HCT116 (cell line): ENCODE results near the gene PSEN2. TPM values are rescaled to one million over a fixed set of nuclear protein-coding genes. Genes with fewer than 3 reads are reported as not detected.
A peak's percentile ranks its signal among the peaks of the same experiment; 100 is the strongest.

Source experiments
- ATAC-seq: fragments of 200-7000 bp; cut with Tn5 transposase; 2 replicates; pipeline ENCODE4 v1.9.1; 2020; ENCODE audit warnings: mild to moderate bottlenecking, moderate library complexity
- BruUV-seq: library from RNA; stranded (reverse); fragments of 400-500 nt; replicated peaks from 2 replicates; lab custom pipeline; 2021; lab: Mats Ljungman, UMichigan
- CTCF ChIA-PET: fragments of 300-600 bp; sonication (Branson Sonifier 250); formaldehyde crosslinking; loops from one replicate; lab custom pipeline; 2021; ENCODE audit warnings: antibody characterized with exemption; lab: Charles Lee
- POLR2A ChIA-PET: fragments of 300-600, 350-600 bp; sonication (Branson Sonifier 250); formaldehyde crosslinking; loops from one replicate; lab custom pipeline; 2021; ENCODE audit warnings: antibody characterized with exemption; lab: Charles Lee
- RAD21 ChIA-PET, 2 experiments: fragments of 300-600 bp; sonication (Branson Sonifier 250); formaldehyde crosslinking; loops; one replicate each; lab custom pipeline; 2023; ENCODE audit warnings: low total read pairs in 2 of 2; ENCODE audit not compliant: uncharacterized antibody in 2 of 2, unreplicated experiment in 2 of 2, low non-redundant PET in 1 of 2; lab: Charles Lee
- DNase-seq: peaks from one replicate; pipeline ENCODE4 v3.0.0-alpha.2; 2010; ENCODE audit warnings: low read depth, low spot score
- H2AFZ ChIP-seq: fragments of 200-600 bp; shearing (Covaris generic), sonication (generic); 2 replicates; pipeline ENCODE4 v1.6.1; 2017; ENCODE audit warnings: low read depth, mixed run types, mixed read lengths, antibody characterized with exemption, low read length; ENCODE audit not compliant: poor library complexity, severe bottlenecking
- H3K27ac ChIP-seq: 2 replicates; pipeline ENCODE4 v1.5.1; 2012; ENCODE audit warnings: low read depth, low read length
- H3K27me3 ChIP-seq: fragments of 200-600 bp; sonication (generic); 2 replicates; pipeline ENCODE4 v1.6.1; 2016; ENCODE audit warnings: mixed run types, low read length, mixed read lengths; ENCODE audit not compliant: insufficient read depth
- H3K36me3 ChIP-seq, 2 experiments: fragments of 200-500 bp in 1 of 2; fragments of 200-600 bp in 1 of 2; sonication (Bioruptor generic) in 1 of 2; sonication (generic) in 1 of 2; 2 replicates each; pipeline versions ENCODE4 v1.5.1 to v1.6.1; 2014 to 2016; ENCODE audit warnings: low read length in 2 of 2, inconsistent platforms in 1 of 2, mixed read lengths in 1 of 2, mixed run types in 1 of 2; ENCODE audit not compliant: insufficient read depth in 2 of 2, control insufficient read depth in 1 of 2
- H3K4me1 ChIP-seq, 2 experiments: fragments of 200-600 bp in 1 of 2; sonication (generic) in 1 of 2; 2 replicates each; pipeline versions ENCODE4 v1.5.1 to v1.6.1; 2012 to 2017; ENCODE audit warnings: low read length in 2 of 2, inconsistent platforms in 1 of 2, mild to moderate bottlenecking in 1 of 2, mixed read lengths in 1 of 2, mixed run types in 1 of 2, moderate library complexity in 1 of 2; ENCODE audit not compliant: insufficient read depth in 2 of 2, control insufficient read depth in 1 of 2
- H3K4me2 ChIP-seq: fragments of 200-600 bp; sonication (generic); 2 replicates; pipeline ENCODE4 v1.6.1; 2017; ENCODE audit warnings: mixed run types, low read length, mixed read lengths
- H3K4me3 ChIP-seq, 2 experiments: fragments of 200-600 bp in 1 of 2; sonication (generic) in 1 of 2; replicated peaks in 1 of 2; 2 replicates each; pipeline ENCODE4 v1.5.1; 2011 to 2016; ENCODE audit warnings: low read length in 2 of 2, control low read depth in 1 of 2, low read depth in 1 of 2, mild to moderate bottlenecking in 1 of 2, mixed read lengths in 1 of 2, mixed run types in 1 of 2
- H3K79me2 ChIP-seq: fragments of 200-600 bp; sonication (generic); 2 replicates; pipeline ENCODE4 v1.6.1; 2017; ENCODE audit warnings: mild to moderate bottlenecking, mixed run types, low read length, moderate library complexity, mixed read lengths; ENCODE audit not compliant: insufficient read depth
- H3K9ac ChIP-seq: fragments of 200-600 bp; sonication (generic); 2 replicates; pipeline ENCODE4 v1.6.1; 2016; ENCODE audit warnings: low read length, mixed read lengths
- H3K9me2 ChIP-seq: fragments of 200-600 bp; sonication (generic), shearing (Covaris generic); 2 replicates; pipeline ENCODE4 v1.6.1; 2017; ENCODE audit warnings: mixed run types, mild to moderate bottlenecking, moderate library complexity; ENCODE audit not compliant: insufficient read depth
- H3K9me3 ChIP-seq, 2 experiments: fragments of 200-500 bp in 1 of 2; fragments of 200-600 bp in 1 of 2; sonication (Bioruptor generic) in 1 of 2; sonication (generic) in 1 of 2; 2 replicates each; pipeline ENCODE4 v1.6.1; 2014 to 2017; ENCODE audit warnings: low read length in 2 of 2, mixed read lengths in 2 of 2, inconsistent platforms in 1 of 2, low read depth in 1 of 2, mild to moderate bottlenecking in 1 of 2, mixed run types in 1 of 2, moderate library complexity in 1 of 2; ENCODE audit not compliant: control insufficient read depth in 1 of 2, insufficient read depth in 1 of 2
- H4K20me1 ChIP-seq: fragments of 200-600 bp; sonication (generic), shearing (Covaris generic); 2 replicates; pipeline ENCODE4 v1.6.1; 2017; ENCODE audit warnings: mixed run types, mild to moderate bottlenecking, moderate library complexity; ENCODE audit not compliant: insufficient read depth
- ATF3 ChIP-seq: IDR thresholded peaks from 2 replicates; pipeline ENCODE4 v1.6.1; 2012
- CBX3 ChIP-seq: IDR thresholded peaks from 2 replicates; pipeline ENCODE4 v1.6.1; 2012; ENCODE audit warnings: low read depth
- CEBPB ChIP-seq: IDR thresholded peaks from 2 replicates; pipeline ENCODE4 v1.6.1; 2012; ENCODE audit warnings: low read depth
- CTCF ChIP-seq, 3 experiments: fragments of 200-600 bp in 1 of 3; sonication (generic) in 1 of 3; IDR thresholded peaks in 2 of 3; conservative IDR thresholded peaks in 1 of 3; 2 replicates each; pipeline ENCODE4 v1.5.1; 2012 to 2017; ENCODE audit warnings: low read depth in 2 of 3, low read length in 2 of 3, antibody characterized with exemption in 1 of 3, borderline replicate concordance in 1 of 3, control low read depth in 1 of 3, mild to moderate bottlenecking in 1 of 3, mixed read lengths in 1 of 3, mixed run types in 1 of 3, moderate library complexity in 1 of 3; ENCODE audit not compliant: insufficient read depth in 1 of 3
- EZH2 ChIP-seq: fragments of 200-600 bp; sonication (generic); IDR thresholded peaks from 2 replicates; pipeline ENCODE4 v1.6.1; 2017; ENCODE audit warnings: antibody characterized with exemption, mixed run types
- EZH2phosphoT487 ChIP-seq: fragments of 200-600 bp; IDR thresholded peaks from 2 replicates; pipeline ENCODE4 v1.6.1; 2018; ENCODE audit warnings: antibody characterized with exemption, borderline replicate concordance
- FOSL1 ChIP-seq: IDR thresholded peaks from 2 replicates; pipeline ENCODE4 v1.6.1; 2012; ENCODE audit warnings: low read depth
- JUND ChIP-seq: IDR thresholded peaks from 2 replicates; pipeline ENCODE4 v1.6.1; 2012
- MAX ChIP-seq: IDR thresholded peaks from 2 replicates; pipeline ENCODE4 v1.6.1; 2012
- POLR2A ChIP-seq: IDR thresholded peaks from 2 replicates; pipeline ENCODE4 v1.7.0; 2011; ENCODE audit warnings: borderline replicate concordance; ENCODE audit not compliant: insufficient read depth, insufficient read length; ENCODE audit errors: extremely low read depth
- POLR2AphosphoS5 ChIP-seq: IDR thresholded peaks from 2 replicates; pipeline ENCODE4 v1.6.1; 2011; ENCODE audit warnings: mild to moderate bottlenecking, low read depth, low read length, moderate library complexity
- RAD21 ChIP-seq: IDR thresholded peaks from 2 replicates; pipeline ENCODE4 v1.6.1; 2012; ENCODE audit warnings: low read depth, mild to moderate bottlenecking
- REST ChIP-seq: IDR thresholded peaks from 2 replicates; pipeline ENCODE4 v1.6.1; 2012; ENCODE audit warnings: low read depth
- SIN3A ChIP-seq: IDR thresholded peaks from 2 replicates; pipeline ENCODE4 v1.6.1; 2012; ENCODE audit warnings: low read depth
- SRF ChIP-seq: IDR thresholded peaks from 2 replicates; pipeline ENCODE4 v1.6.1; 2012; ENCODE audit warnings: low read depth
- TCF7L2 ChIP-seq: IDR thresholded peaks from 2 replicates; pipeline ENCODE4 v1.7.0; 2011; ENCODE audit warnings: borderline replicate concordance, inconsistent platforms; ENCODE audit not compliant: insufficient read depth, insufficient read length; ENCODE audit errors: extremely low read depth
- ZBTB33 ChIP-seq: IDR thresholded peaks from 2 replicates; pipeline ENCODE4 v1.6.1; 2011; ENCODE audit warnings: mild to moderate bottlenecking, low read length, moderate library complexity; ENCODE audit not compliant: insufficient replicate concordance; ENCODE audit errors: extremely low read depth
- ZFX ChIP-seq: fragments of 450-650 bp; IDR thresholded peaks from 2 replicates; pipeline ENCODE4 v1.6.1; 2017
- ZNF274 ChIP-seq: fragments of 200-500 bp; sonication (Bioruptor generic); IDR thresholded peaks from 2 replicates; pipeline ENCODE4 v1.6.1; 2014; ENCODE audit warnings: mild to moderate bottlenecking, low read depth, low read length, inconsistent platforms
- intact Hi-C: fragments of 100-400 bp; cut with micrococcal nuclease; formaldehyde crosslinking; loops from 2 replicates; pipeline ENCODE4 v1.10.0; 2022
- total RNA-seq: library from RNA; stranded (reverse); gene quantifications from one replicate; pipeline ENCODE4 v1.2.1, GENCODE V29; 2021; ENCODE audit not compliant: unreplicated experiment

PSEN2 gene
- total RNA-seq, 1 experiment from 2014 or later, result 28.5 TPM

- CTCF ChIA-PET, result interaction anchor here (0.8 to 2.4 kb wide), 4 partner anchors 11 to 201 kb away, joined by 3 to 7 read pairs (median 4); no protein-coding TSS in a partner anchor
- no peak overlapping the region for H3K4me3 ChIP-seq
- TF ChIP-seq EZH2 (no peak), CTCF (IDR thresholded peaks at IDR 0.05 in 2 of 3, conservative IDR thresholded peaks at IDR 0.05 in 1 of 3; ENCODE audit: borderline replicate concordance in 1 of 3, insufficient read depth in 1 of 3, low read depth in 2 of 3, low read length in 2 of 3) (no peak), ZBTB33 (no peak), ZNF274 (no peak), RAD21 (no peak), SIN3A (no peak), SRF (no peak), ZFX (no peak), TCF7L2 (no peak), POLR2AphosphoS5 (no peak), CBX3 (no peak), MAX (no peak), EZH2phosphoT487 (no peak), ATF3 (no peak), REST (no peak), POLR2A (no peak), FOSL1 (no peak), CEBPB (no peak), JUND (no peak)
- TF ChIP-seq, all 23 proteins: peak for 0
- Histone ChIP-seq H4K20me1 (no peaks in the 10 kb centered on the region), H3K9ac (no peak overlapping the region), H3K27ac (no peak overlapping the region), H3K79me2 (no peaks in the 10 kb centered on the region), H3K27me3 (no peaks in the 10 kb centered on the region), H3K9me2 (no peaks in the 10 kb centered on the region), H3K9me3 (no peaks in the 10 kb centered on the region), H3K4me1 (peaks cover 9 to 23% of the 10 kb centered on the region in 2 experiments), H3K4me2 (no peak overlapping the region), H3K36me3 (no peaks in the 10 kb centered on the region), H2AFZ (peak overlapping the region; percentile 99)
- POLR2A ChIA-PET, result interaction anchor here (0.7 to 2.2 kb wide), 3 partner anchors 11 to 218 kb away, joined by 3 to 10 read pairs (median 3); no protein-coding TSS in a partner anchor
- DNase-seq (no peak), ATAC-seq (no peak)
- BruUV-seq, result no TSS peak
- RAD21 ChIA-PET, result interaction anchor here in 1 of 2 experiments (0.5 kb wide), 1 partner anchor 88 kb away, joined by 4 read pairs; the partner anchor contains the start of gene ITPKB
- intact Hi-C loops, result loop anchor here (5.0 kb wide), 2 partner anchors 114 to 611 kb away; no protein-coding TSS in a partner anchor
Measured at GRCh38 chr1:226826479-226827261, 43.7 kb upstream of the PSEN2 start.
